22Rv1 (cell line): ENCODE measurements around the gene NAA80.

Experiments
- ZFX ChIP-seq: fragments of 450-650 bp; IDR thresholded peaks from 2 replicates; pipeline ENCODE4 v1.6.1; 2017; ENCODE audit warnings: antibody characterized with exemption, borderline replicate concordance
- TF ChIP-seq, protein P1 (sequence below): fragments of 450-650 bp; IDR thresholded peaks from 2 replicates; pipeline ENCODE4 v1.5.1; 2017; ENCODE audit warnings: mild to moderate bottlenecking

DNA sequence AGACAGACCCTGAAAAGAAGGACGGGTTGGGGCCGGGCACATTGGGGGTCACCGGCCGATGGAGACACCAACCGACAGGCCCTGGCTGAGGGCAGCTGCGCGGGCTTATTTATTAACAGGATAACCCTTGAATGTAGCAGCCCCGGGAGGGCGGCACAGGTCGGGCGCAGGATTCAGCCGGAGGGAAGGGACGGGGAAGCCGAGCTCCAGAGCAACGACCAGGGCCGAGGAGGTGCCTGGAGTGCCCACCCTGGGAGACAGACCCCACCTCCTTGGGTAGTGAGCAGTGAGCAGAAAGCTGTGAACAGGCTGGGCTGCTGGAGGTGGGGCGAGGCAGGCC is 22.5 kb downstream of the NAA80 start:
- TF ChIP-seq, protein P1, sequence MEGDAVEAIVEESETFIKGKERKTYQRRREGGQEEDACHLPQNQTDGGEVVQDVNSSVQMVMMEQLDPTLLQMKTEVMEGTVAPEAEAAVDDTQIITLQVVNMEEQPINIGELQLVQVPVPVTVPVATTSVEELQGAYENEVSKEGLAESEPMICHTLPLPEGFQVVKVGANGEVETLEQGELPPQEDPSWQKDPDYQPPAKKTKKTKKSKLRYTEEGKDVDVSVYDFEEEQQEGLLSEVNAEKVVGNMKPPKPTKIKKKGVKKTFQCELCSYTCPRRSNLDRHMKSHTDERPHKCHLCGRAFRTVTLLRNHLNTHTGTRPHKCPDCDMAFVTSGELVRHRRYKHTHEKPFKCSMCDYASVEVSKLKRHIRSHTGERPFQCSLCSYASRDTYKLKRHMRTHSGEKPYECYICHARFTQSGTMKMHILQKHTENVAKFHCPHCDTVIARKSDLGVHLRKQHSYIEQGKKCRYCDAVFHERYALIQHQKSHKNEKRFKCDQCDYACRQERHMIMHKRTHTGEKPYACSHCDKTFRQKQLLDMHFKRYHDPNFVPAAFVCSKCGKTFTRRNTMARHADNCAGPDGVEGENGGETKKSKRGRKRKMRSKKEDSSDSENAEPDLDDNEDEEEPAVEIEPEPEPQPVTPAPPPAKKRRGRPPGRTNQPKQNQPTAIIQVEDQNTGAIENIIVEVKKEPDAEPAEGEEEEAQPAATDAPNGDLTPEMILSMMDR, result no peak
- TF ChIP-seq ZFX, result no peak
